K562 treated with DMSO at 1 percent for 48 hours (cell line): ENCODE data around the gene DRC7. TPM values are rescaled to one million over a fixed set of nuclear protein-coding genes. Genes with fewer than 3 reads are reported as not detected.

ENCODE experiments used
- total RNA-seq: library from RNA; unstranded; fragments of 300-600 nt; gene quantifications from 2 replicates; pipeline ENCODE4 v1.2.3, GENCODE V29; 2022; ENCODE audit warnings: low replicate concordance; ENCODE audit errors: extremely low read depth

DRC7 gene, protein sequence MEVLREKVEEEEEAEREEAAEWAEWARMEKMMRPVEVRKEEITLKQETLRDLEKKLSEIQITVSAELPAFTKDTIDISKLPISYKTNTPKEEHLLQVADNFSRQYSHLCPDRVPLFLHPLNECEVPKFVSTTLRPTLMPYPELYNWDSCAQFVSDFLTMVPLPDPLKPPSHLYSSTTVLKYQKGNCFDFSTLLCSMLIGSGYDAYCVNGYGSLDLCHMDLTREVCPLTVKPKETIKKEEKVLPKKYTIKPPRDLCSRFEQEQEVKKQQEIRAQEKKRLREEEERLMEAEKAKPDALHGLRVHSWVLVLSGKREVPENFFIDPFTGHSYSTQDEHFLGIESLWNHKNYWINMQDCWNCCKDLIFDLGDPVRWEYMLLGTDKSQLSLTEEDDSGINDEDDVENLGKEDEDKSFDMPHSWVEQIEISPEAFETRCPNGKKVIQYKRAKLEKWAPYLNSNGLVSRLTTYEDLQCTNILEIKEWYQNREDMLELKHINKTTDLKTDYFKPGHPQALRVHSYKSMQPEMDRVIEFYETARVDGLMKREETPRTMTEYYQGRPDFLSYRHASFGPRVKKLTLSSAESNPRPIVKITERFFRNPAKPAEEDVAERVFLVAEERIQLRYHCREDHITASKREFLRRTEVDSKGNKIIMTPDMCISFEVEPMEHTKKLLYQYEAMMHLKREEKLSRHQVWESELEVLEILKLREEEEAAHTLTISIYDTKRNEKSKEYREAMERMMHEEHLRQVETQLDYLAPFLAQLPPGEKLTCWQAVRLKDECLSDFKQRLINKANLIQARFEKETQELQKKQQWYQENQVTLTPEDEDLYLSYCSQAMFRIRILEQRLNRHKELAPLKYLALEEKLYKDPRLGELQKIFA
- total RNA-seq = not detected in 2 replicates

DNA sequence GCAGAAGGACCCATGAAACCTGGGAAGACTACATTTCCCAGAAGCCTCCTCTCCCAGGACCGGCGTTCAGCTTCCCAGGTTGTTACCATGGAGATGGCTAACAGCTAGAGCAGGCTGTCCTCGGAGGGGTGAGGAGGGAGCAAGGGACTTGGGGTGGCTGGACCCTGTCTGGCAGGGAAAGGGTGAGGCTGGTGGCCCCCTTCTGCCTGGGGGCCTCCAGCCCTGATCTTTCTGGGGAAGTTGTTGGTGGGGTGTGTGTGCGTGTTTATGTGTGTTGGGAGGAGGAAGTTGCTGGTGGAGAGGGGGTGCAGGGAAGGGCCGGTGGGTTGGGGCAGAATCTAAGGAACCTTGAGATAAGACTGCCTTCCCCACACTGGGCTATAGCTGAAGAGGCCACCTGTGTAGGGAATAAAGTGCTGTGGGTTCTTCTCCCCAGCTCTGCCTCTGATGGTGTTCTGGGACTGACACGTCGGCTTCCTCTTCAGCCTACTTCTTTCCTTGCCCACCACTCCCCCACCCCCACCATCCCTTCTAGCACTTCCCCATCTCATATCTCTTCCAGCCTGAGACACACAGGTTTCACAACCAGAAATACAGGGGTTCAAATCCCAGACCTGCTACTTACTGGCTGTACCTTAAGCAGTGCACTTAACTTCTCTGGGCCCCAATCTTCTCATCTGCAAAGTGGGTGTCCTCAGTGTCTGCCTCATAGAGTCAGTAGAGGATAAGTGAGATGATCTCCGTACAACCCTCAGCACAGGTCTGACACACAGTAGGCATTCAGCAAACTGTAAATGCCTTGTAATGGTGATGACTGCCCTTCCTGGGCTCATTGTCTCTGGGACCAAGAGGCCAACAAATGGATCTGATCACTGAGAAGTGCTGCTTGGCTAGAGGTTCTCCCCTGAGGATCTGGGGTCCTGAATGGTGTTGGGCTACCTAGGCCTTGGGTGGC, at the start of gene DRC7:
TSS of gene DRC7 (plus strand) at position 82 of the 955 bp plus-strand sequence. CDS start 3,144 bp downstream, outside the sequence.

DNA sequence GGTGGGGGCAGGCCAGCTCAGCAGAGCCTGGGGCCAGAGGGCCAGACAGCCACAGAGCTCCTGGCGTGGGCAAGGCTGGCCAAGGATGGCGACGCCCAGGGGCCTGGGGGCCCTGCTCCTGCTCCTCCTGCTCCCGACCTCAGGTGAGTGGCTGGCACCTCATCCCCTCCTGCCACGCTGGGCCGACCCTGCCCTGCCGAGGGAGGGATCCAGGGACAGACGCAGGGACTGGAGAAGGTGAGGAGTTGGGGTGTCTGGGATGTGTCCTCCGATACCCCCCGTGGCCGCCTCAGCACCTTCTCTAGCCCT, 26.4 kb upstream of the DRC7 start, which contains the start of gene ADGRG3:
TSS of gene ADGRG3 (plus strand) at position 44 of the 309 bp plus-strand sequence. CDS start at position 86, 42 bp downstream.

DNA sequence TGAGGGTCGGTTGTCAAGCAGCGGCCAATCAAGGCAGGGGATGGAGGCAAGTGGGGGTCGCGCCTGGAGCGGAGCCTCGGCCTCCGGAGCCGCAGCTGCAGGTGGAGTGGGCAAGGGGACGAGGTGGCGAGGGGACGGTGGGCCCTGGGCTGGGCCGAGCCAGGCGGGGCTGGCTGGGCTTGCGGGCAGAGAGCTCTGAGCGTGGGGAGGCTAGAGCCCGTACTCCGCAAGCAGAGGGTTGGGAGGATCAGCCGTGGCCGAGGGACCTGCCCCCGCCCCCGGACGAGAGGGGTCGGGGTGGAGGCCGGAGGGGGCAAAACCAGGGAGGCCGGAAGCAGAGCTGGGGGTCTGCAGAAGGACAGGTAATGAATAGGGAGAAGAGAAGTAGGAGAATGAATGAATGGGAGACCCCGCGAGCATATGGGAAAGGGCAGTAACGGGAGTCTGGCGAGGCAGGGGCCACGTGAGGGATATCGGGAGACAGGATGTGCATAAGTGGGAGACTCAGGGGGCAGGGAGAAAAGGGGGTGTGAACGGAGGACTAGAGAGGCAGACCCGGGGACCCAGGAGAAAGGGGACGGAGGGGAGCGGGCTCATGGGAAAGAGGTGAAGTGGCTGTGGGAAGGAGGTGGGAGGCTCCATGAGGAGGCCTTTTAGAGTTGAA, 41.3 kb downstream of the DRC7 start, which contains the start of gene KATNB1:
TSS of gene KATNB1 (plus strand) at position 16 of the 664 bp plus-strand sequence. CDS start 1,474 bp downstream, outside the sequence.

Other genes starting within 250 kb of the DRC7 start
- gene CIAPIN1, start 247.4 kb upstream of the DRC7 start, total RNA-seq = not detected in 2 replicates
- not detected in 2 replicates for gene COQ9, start 247.3 kb upstream of the DRC7 start, total RNA-seq
- not detected in 2 replicates for gene POLR2C, start 232.1 kb upstream of the DRC7 start, total RNA-seq
- not detected in 2 replicates for gene DOK4, start 208.3 kb upstream of the DRC7 start, total RNA-seq
- gene CCDC102A, start 158.2 kb upstream of the DRC7 start, total RNA-seq = not detected in 2 replicates
- not detected in 2 replicates for gene ADGRG5, start 152.2 kb upstream of the DRC7 start, total RNA-seq
- not detected in 2 replicates for gene ADGRG1, start 66.2 kb upstream of the DRC7 start, total RNA-seq
- gene ADGRG3, start 26.5 kb upstream of the DRC7 start, total RNA-seq = not detected in 2 replicates
- gene KATNB1, start 41.0 kb downstream of the DRC7 start, total RNA-seq = not detected in 2 replicates
- gene KIFC3, start 107.7 kb downstream of the DRC7 start, total RNA-seq = not detected in 2 replicates